ENCODE results near the gene CCDC92B. TPM values are rescaled to one million over a fixed set of nuclear protein-coding genes. Genes with fewer than 3 reads are reported as not detected.
"Not testable (repeated sequence)": the region's sequence is repeated elsewhere in the genome, so short reads cannot be mapped to it uniquely, and the experiment has no call there.

The CCDC92B gene
- total and polyA plus RNA-seq, 9 donors: 0.07 to 1.1 (median 0.18) TPM

DNA sequence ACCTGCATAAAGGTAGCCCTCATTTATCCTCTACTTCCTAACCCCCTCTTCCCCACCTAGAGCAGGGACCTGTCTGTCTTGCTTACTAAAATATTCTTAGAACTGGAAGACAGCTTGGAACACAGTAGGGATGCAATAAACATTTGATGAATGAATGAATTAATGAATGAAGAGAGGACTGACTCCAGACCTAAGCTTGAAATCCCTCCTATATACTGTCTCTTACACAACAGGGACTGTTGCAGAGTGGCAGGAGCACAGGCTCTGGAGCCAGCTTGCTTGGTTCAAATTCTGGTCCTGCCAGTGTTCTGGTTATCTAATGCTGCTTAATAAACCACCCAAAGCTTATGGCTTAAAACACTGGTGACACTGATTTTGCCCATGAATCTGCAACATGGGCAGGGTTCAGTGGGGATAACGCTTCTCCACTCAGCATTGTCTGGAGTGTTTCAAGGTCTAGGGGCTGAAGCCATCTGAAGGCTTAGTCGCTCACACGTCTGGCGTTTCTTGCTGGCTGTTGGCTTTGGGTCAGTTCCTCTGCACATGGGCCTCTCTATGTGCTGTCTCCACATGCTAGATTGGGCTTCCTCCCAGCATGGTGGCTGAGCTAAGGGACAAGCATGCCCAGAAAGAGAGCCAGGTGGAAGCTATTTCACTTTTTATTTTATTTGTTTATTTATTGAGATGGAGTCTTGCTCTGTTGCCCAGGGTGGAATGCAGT is 34.0 kb upstream of the CCDC92B start:
- no peak overlapping the region for H3K4me3 ChIP-seq
- no peaks in the 10 kb centered on the region for H3K36me3 ChIP-seq
- 86 to 88% (median 86%) methylated on average over 4 of the region's 4 CpGs for WGBS, 3 donors
- H3K9me3 ChIP-seq: no peaks in the 10 kb centered on the region
- H3K4me1 ChIP-seq (ENCODE audit: insufficient read depth): no peaks in the 10 kb centered on the region
- no peaks in the 10 kb centered on the region for H3K27me3 ChIP-seq
- DNase-seq: no peak
- H3K27ac ChIP-seq: no peak overlapping the region
- TF ChIP-seq, protein P1, sequence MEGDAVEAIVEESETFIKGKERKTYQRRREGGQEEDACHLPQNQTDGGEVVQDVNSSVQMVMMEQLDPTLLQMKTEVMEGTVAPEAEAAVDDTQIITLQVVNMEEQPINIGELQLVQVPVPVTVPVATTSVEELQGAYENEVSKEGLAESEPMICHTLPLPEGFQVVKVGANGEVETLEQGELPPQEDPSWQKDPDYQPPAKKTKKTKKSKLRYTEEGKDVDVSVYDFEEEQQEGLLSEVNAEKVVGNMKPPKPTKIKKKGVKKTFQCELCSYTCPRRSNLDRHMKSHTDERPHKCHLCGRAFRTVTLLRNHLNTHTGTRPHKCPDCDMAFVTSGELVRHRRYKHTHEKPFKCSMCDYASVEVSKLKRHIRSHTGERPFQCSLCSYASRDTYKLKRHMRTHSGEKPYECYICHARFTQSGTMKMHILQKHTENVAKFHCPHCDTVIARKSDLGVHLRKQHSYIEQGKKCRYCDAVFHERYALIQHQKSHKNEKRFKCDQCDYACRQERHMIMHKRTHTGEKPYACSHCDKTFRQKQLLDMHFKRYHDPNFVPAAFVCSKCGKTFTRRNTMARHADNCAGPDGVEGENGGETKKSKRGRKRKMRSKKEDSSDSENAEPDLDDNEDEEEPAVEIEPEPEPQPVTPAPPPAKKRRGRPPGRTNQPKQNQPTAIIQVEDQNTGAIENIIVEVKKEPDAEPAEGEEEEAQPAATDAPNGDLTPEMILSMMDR (IDR thresholded peaks at IDR 0.05): no peak
- no peak for TF ChIP-seq EP300 (IDR thresholded peaks at IDR 0.05)
- no peak for TF ChIP-seq POLR2A (IDR thresholded peaks at IDR 0.05)
- intact Hi-C loops (cut with DNase I): no loop called here

GRCh38 chr17:2782055-2782454 is 32.6 kb upstream of the CCDC92B start:
- 20 to 24% (median 24%) methylated on average over 6 of the region's 6 CpGs for WGBS, 3 donors
- intact Hi-C loops (cut with DNase I): no loop called here

GRCh38 chr17:2781598-2781997 is 32.1 kb upstream of the CCDC92B start:
- H3K27me3 ChIP-seq; H3K4me1 ChIP-seq (ENCODE audit: insufficient read depth); H3K27ac ChIP-seq; H3K4me3 ChIP-seq; intact Hi-C loops (cut with DNase I); H3K9me3 ChIP-seq; H3K36me3 ChIP-seq; DNase-seq: not testable (repeated sequence)
- WGBS, 3 donors: 85 to 86% (median 86%) methylated on average over 15 of the region's 15 CpGs

More at GRCh38 chr17:2782055-2782454, 32.6 kb upstream of the CCDC92B start:
- H3K36me3 ChIP-seq: no peaks in the 10 kb centered on the region
- TF ChIP-seq, protein P1 (IDR thresholded peaks at IDR 0.05): no peak
- TF ChIP-seq EP300 (IDR thresholded peaks at IDR 0.05): no peak
- no peak for TF ChIP-seq POLR2A (IDR thresholded peaks at IDR 0.05)
- no peak overlapping the region for H3K27ac ChIP-seq
- H3K4me1 ChIP-seq (ENCODE audit: insufficient read depth): no peaks in the 10 kb centered on the region
- H3K9me3 ChIP-seq: no peaks in the 10 kb centered on the region
- no peak for DNase-seq
- no peak overlapping the region for H3K4me3 ChIP-seq
- H3K27me3 ChIP-seq: no peaks in the 10 kb centered on the region

DNA sequence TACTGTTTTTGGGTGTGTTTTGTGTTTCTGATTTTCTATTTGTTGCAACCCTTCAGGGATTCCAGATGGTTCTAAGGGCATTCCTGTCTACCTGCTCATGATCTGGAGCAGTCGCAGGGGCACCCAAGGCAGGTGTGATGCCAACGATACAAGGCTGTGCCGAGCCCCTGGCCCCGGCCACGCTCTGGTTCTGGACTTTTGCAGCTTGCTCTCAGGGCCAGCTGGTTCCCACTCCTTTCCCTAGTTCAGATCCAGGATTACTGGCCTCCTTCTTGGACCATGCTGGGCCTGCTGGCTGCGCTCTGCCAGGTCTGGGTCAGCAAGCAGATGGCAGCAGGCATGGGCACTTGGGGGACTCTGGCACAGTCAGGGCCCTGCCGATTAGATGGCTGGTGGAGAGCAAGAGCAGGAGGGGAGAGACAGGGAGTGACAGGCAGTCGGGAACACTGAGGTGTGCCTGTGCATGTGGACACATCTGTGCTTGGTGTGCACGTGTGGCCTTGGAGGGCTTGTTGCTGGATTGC is 31.5 kb upstream of the CCDC92B start:
- H3K27ac ChIP-seq: no peak overlapping the region
- no peaks in the 10 kb centered on the region for H3K27me3 ChIP-seq
- H3K36me3 ChIP-seq: no peaks in the 10 kb centered on the region
- H3K4me3 ChIP-seq: no peak overlapping the region
- H3K9me3 ChIP-seq: no peaks in the 10 kb centered on the region
- TF ChIP-seq, protein P1 (IDR thresholded peaks at IDR 0.05): no peak
- TF ChIP-seq POLR2A (IDR thresholded peaks at IDR 0.05): no peak
- TF ChIP-seq EP300 (IDR thresholded peaks at IDR 0.05): no peak
- WGBS, 3 donors: 74 to 80% (median 79%) methylated on average over 9 of the region's 9 CpGs
- peaks cover 3% of the 10 kb centered on the region for H3K4me1 ChIP-seq (ENCODE audit: insufficient read depth)
- no peak for DNase-seq
- intact Hi-C loops (cut with DNase I): no loop called here

DNA sequence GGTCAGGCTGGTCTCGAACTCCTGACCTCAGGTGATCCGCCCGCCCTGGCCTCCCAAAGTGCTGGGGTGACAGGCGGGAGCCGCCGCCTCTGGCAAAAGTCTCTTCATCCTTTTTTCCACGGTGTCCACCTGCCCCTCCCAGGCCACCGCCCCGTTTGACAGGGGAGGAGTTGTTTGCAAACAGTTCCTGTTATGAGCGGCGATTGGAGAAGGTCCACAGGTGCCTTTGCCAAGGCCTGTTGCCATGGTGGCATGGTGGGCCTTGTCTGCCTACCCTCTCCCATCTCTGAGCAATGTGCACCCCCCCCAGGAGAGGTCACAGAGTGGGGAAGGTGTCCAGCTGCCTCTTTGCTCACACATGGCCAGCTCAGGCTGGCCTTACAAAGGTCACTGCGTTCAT is 30.8 kb upstream of the CCDC92B start:
- DNase-seq: no peak
- Histone ChIP-seq H3K27ac (no peak overlapping the region), H3K9me3 (no peaks in the 10 kb centered on the region), H3K4me1 (ENCODE audit: insufficient read depth) (peaks cover 3% of the 10 kb centered on the region), H3K36me3 (no peaks in the 10 kb centered on the region), H3K4me3 (no peak overlapping the region), H3K27me3 (no peaks in the 10 kb centered on the region)
- intact Hi-C loops (cut with DNase I): no loop called here
- TF ChIP-seq, protein P1 (IDR thresholded peaks at IDR 0.05): no peak
- TF ChIP-seq EP300 (IDR thresholded peaks at IDR 0.05) (no peak), POLR2A (IDR thresholded peaks at IDR 0.05) (no peak)
- WGBS, 3 donors: 75 to 84% (median 80%) methylated on average over 12 of the region's 12 CpGs

Measured in ovary (tissue), 9 donors.